Right renal pelvis (tissue), 4 donors: ENCODE measurements around the gene GNA12. TPM values are rescaled to one million over a fixed set of nuclear protein-coding genes. Genes with fewer than 3 reads are reported as not detected.
"Not testable (repeated sequence)": the region's sequence is repeated elsewhere in the genome, so short reads cannot be mapped to it uniquely, and the experiment has no call there.

Source experiments
- DNase-seq, 4 donors: peaks; one replicate each; pipeline ENCODE4 v3.0.0-alpha.2; 2013; ENCODE audit warnings: low read depth in 4 of 4, low spot score in 3 of 4, missing footprints in 1 of 4
- polyA plus RNA-seq, 4 donors: library from polyadenylated mRNA; unstranded; fragments of 120-200 nt; gene quantifications; one replicate each; pipeline ENCODE4 v1.2.1, GENCODE V29; 2013; ENCODE audit not compliant: insufficient read length in 4 of 4

GNA12 gene
- polyA plus RNA-seq, 4 donors, result 40.3 to 44.2 (median 42.4) TPM

DNA sequence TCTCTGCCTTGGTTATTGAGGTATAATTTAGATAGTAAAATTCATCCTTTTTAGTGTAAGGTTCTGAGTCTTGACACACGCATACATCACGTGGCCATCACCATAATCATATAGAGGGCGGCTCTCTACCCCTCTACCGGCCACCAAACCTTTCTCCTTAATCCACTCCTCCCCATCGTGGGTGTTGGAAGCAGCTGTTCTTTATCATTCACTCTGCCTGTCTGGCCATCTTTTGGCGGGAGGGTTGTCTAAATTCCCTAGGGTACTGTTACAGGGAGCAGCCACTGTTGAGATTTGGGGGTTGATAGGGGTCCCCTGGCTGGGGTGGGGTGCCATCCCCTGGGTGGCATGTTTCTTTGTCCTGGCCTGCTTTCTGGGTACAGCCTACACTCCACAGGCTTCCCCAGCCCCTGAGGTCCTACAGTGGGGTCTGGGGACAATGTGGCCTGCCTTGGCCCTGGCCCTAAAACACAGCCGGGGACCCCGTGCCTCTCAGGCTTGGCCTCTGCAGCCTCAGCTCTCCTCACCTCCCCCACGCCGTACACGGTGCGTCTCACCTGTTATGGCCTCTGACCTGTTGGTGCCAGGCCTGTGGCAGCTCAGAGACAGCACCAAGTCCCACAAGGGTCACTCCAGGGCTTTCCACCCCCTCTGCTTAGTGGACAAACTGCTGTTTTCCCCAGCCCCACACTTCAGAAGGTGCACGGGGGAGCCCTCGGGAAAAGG, 138.6 kb downstream of the GNA12 start:
- DNase-seq, result no peak

DNA sequence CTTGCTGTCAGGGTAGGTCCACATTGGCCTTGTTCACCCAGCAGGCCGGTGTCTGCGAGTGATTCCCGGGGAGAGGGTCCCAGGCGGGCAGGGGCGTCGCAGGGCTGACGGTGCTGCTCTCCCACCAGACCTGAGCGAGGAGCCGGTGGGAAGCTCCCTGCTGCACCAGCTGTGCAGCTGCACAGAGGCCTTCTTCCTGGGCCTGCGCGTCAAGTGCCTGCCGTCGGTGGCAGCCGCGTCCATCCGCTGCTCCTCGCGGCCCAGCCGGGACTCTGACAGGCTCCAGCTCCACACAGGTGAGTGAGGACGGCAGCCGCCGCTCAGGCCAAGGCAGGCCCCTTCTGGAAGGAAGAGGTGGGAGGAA, 141.5 kb downstream of the GNA12 start:
- no peak for DNase-seq

DNA sequence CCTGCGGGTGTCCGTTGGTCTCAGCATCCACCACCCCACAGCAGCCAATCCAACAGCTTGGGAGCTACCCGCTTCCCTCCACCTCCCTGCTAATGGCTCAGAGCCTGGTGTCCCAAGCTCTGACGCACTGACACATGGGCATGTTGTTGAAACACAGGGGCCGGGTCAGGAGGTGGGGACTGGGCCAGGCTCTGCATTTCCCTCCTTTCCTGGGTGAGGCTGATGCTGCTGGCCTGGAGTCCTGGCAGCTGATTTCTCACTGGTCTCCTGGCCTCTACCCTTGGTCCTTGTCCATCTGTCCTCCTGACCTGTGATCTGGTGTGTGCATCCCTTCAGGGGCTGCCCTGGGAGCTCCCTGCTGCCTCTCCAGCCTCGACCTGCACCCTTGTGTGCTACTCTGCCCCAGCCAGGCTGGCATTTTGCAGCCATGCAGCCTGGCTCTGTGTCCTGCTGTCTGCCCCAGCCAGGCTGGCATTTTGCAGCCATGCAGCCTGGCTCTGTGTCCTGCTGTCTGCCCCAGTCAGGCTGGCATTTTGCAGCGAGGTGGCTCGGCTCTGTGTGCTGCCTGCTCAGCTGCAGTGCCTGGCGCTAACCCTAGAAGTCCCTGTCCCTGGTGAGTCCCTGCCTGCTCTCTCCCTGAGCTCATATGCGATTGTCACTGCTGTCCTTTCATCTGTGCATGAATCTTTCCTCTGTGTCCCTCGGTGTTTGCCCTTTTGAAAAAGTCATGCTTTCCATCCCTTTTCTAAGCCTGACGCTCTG, 142.1 kb downstream of the GNA12 start:
- no peak for DNase-seq

DNA sequence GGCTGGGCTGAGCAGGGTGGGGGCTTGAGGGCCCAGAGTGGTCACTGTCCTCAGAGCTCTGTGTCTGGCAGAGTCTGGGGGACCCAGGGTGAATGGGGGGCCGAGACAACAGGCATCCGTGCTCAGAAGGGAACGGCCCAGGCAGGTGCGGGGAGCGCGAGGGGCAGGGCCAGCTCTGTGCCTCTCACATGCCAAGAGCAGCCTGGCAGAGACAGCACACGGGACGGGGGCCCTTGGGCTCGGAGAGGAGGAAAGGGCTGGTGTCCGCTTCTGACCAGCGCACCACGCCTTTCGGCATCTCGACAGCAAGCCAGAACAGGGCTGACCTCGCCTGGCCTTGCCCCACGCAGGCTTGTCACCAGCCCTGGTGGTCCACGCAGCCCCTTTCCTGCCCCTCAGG, 142.7 kb downstream of the GNA12 start:
- no peak for DNase-seq

DNA sequence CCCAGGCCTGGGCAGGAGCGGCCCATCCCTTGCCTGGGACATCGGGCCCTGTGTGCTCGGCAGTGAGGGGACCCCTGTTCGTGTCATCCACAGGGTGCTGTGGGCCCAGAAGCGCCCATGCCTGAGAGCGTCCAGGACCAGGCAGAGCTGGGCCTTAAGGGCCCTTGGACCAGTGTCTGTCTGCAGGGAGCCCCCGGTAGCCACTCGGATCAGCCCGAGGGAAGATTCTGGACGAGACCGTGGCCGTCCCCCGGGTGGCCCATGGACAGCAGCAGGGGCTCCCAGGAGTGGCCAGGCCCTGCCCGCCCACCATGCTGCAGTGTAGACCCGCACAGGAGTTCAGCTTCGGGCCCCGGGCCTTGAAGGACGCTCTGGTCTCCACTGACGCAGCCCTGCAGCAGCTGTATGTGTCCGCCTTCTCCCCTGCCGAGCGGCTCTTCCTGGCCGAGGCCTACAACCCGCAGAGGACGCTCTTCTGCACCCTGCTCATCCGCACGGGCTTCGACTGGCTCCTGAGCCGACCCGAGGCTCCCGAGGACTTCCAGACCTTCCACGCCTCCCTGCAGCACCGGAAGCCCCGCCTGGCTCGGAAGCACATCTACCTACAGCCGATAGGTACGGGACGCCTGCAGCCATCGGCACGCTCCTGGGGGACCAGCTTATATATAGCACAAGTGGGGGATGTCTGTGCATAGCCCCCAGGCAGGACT, 143.8 kb downstream of the GNA12 start:
- DNase-seq, result no peak

DNA sequence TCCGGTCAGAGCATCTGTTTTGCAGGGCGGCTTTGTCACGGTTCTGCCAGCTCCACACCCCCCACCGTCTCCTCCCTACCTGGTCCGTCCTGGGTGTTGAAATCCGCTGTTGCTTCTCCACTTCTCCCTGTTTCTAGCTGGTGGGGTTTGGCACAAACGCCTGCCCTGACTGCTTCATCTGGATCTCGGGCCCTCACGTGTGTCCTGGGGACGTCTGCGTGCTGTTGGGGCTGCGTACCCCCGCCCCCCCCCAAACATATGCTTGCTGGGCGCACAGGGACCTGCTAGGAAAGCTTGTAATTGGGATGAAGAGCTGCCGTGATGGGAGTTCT, 144.9 kb downstream of the GNA12 start:
- DNase-seq, result no peak

DNA sequence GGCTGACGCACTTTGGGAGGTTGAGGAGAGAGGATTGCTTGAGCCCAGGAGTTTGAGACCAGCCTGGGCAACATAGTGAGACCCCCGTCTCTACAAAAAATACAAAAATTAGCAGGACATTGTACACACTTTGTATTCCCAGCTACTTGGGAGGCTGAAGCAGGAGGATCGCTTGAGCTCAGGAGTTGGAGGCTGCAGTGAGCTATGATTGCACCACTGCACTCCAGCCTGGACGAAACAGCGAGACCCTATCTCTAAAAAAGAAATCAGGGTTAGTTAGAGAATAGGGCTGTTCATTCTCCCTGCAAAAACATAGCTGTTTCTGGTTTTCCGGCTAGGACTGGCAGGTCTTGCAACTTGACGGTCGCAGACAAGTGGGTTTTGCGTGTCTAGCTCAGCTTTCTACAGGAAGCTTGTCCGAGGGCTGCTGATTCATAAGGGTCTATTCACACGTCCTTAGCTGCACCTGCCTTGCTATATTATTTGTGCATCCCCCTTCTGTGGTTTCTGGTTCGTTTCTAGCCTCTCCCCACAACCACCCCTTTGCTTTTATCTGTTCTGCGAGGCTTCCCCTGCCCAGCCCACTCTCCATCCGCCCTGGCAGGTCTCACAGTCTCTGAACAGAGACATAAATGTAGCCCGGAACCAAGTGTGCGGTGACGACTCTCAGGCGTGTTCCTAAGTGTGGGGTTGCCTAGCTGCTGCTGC, 145.4 kb downstream of the GNA12 start:
- no peak for DNase-seq

DNA sequence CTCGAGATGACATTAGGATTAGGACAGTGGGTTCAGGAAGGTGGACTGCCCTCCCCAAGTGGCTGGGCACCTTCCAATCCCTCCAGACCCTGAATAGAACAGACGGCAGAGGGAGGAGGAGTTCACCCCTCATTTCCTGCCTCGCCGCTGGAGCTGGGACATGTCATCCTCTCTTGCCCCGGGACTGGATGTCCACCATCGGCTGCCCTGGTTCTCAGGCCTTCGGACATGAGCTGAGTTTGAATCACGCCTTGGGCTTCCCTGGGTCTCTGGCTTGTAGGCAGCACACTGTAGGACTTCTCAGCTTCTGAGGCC, 150.0 kb downstream of the GNA12 start:
- DNase-seq, result not testable (repeated sequence)

DNA sequence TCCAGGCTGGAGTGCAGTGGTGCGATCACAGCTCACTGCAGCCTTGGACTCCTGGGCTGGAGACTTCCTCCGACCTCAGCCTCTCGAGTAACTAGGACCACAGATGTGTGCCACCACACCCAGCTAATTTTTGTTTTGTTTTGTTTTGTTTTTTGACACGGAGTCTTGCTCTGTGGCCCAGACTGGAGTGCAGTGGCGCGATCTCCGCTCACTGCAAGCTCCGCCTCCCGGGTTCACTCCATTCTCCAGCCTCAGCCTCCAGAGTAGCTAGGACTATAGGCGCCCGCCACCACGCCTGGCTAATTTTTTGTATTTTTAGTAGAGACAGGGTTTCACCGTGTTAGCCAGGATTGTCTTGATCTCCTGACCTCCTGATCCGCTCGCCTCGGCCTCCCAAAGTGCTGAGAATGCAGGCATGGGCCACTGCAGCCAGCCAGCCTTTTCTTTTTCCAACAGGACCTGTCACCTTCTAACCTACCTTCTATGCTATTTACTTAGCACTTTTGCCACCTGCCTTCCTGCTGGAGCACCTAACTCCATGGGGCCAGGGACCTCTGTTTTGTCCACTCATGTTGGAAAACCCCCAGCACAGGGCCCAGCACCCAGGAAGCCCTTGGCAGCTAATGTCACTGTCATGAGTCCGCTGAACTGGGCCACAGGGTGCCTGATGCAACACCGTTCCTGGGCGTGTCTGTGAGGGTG, 150.5 kb downstream of the GNA12 start:
- DNase-seq, result not testable (repeated sequence)

DNA sequence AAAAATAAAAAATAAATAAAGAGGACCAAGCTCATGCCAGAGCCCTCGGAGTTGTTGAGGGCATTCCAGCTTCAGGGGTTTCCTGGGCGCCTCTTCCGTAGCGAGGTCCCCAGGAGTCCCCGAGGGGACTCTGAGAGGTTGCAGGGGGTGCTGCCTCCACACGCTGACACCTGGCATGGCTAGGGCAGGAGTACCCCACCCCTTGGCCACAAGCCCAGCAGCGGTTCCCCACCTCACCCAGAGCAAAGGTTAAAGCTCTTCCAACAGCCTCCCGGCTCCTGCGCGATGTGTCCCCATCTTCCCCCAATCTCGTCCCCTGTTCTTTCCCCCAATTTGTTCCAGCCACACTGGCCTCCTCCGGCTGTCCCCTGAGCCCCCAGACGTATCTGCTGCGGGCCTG, 151.6 kb downstream of the GNA12 start:
- no peak for DNase-seq

DNA sequence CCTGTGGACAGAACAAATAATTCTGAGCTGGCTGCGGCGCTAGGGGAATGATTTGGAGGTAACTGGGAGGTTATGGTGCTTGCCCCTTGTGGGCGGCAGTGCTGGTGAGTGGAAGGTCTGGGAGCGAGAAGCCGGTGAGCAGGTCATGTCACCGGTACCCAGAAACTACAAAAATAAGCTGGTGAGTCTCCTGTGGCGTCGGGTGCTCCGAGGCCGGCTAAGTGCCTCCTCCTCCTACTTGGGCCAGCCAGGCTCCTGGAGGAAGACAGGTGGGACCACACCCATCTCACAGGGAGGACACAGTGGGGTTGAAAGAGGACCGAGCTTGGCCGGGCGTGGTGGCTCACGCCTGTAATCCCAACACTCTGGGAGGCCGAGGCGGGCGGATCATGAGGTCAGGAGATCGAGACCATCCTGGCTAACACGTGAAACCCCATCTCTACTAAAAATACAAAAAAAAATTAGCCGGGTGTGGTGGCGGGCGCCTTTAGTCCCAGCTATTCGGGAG, 152.1 kb downstream of the GNA12 start:
- DNase-seq, result not testable (repeated sequence)

DNA sequence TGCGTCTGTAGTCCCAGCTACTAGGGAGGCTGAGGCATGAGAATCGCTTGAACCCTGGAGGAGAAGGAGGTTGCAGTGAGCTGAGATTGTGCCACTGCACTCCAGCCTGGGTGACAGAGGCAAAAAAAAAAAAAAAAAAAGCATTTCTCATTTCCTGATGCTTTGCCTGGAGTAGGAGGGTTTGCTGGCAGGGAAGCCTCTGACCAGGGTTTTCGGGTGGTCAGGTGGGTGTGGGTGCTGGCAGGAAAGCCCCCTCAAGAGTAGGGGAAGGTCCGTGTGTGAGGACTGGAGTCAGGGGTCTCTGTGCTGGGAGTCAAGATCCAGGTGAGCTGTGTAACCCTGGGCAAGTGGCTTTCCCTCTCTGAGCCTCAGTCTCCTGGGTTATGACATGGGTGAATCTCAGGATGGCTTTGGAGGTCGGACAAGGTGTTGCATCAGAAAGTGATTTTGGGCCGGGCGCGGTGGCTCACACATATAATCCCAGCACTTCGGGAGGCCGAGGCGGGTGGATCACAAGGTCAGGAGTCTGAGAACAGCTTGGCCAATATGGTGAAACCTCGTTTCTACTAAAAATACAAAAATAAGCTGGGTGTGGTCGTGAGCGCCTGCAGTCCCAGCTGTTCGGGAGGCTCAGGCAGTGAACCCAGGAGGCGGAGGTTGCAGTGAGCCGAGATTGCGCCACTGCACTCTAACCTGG, 152.9 kb downstream of the GNA12 start:
- DNase-seq, result no peak

DNA sequence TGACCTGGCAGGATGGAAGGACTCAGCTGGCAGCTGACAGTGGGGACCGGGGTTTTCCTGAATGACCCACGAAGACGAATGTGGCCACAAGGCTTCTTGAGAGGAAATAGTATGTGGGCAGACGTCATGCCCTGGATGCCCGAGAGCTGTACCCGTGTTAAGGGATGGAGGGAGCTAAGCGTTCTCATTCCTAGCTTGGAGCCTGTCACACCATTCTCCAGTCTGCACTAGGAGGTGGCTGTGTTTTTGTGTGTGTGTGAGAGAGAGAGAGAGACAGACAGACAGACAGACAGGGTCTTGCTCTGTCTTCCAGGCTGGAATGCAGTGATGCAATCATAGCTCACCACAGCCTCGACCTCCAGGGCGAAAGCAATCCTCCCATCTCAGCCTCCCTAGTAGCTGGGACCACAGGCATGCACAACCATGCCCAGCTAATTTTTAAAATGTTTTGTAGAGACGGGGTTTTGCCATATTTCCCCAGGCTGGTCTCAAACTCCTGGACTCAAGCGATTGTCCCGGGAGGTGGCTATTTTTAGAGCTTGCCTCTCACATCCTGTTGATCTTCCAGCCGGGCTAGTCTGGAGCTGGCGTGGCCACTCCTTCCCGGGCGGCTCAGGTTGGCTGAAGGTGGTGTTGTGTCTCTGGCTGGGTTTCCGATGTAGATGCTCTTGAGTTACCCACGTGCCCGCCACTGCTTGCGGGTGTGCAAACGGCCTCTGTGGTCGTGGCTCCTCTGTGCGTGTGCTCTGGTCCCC, 154.0 kb downstream of the GNA12 start:
- DNase-seq, result no peak

DNA sequence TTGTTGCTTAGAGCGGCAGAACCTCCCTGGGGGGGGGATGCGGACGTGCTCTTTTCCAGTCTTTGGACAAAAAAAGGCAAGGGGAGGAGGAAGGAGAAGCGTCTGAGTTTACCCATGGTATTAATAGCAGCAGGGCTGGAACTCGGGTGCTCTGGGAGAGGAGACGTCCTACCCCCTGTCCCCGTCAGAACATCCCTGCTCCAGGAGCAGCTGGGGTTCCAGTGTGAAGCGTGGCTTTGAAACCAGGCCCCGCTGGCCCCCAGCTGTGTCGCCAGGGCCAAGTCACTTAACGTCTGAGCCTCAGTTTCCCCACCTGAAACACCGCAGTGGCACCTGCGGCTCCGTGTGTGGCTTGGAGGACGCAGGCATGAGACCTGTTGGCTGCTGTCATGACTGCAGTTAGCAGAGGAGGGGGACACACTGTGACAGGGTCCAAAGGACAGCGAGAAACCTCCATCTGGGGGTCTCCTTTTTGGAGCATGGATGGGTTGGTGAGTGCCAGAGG, 154.7 kb downstream of the GNA12 start:
- DNase-seq, result no peak

DNA sequence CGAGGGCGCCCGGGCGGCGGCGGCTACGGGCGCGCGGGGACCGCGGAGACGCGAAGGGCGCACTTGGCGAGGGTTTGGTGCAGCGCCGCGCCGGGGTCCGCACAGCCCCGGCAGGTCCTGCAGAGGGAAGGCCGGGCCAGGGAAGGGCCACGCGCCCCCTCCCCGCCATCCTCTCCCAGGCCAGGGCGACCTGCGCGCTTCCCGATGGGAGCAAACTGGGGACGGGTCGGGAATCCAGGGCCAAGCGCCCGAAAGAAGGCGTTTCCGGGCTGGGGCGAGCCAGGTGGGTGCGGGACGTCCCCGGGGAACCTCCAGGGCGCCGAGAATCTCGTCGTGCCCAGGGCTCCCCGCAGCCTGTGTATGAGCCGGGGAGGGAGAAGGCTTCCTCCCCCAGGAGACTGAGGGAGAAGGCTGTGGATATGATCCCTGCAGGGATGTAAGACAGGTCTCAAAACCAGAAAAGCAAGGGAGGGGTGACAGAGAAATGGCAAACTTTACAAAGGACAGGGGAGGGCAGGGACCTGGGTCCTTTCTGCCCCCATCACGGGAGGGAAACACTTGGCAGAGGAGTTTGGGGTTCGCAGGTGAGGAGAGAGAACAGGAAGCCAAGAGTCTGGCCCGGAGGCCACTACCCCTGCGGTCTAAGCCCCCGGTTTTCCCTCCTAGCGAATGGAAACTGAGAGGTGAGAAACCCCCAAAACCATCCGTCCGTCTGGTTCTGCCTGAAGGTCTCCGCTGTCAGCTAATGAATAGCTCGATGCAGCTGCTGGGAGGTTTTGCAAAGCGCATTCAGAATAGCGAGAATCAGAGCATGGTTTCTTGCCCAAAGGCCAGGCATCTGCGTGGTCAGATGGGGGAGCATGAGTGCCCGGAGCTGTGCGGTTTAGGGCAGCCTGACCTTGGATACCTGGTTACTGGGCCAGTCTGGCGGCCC, 155.4 kb downstream of the GNA12 start:
- no peak for DNase-seq

DNA sequence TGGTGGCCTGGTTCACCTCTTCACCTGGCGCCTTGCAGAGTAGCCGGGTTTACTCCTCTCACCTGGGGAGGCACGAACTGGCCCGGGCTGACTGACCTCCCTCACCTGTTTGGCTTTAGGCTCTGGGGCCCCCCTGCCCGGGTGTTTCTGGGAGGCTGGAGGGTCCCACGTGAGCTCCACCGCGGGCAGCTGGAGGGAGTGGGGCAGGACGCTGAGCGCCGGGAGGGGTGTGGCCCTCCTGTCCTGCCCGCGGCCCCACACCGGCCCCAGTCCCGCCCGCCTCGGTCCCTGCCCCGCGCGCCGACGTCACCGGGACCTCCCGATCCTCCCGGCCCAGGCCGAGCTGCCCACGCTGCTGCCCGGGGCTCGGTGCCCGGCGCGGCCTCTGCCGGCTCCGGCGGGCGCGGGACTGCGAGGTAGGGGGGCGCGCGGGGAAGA, 156.2 kb downstream of the GNA12 start, which contains the start of gene AMZ1:
AMZ1 (plus strand) TSS at position 322 of the 438 bp plus-strand sequence. CDS start 12,250 bp downstream, outside the sequence.
- DNase-seq, result no peak

DNA sequence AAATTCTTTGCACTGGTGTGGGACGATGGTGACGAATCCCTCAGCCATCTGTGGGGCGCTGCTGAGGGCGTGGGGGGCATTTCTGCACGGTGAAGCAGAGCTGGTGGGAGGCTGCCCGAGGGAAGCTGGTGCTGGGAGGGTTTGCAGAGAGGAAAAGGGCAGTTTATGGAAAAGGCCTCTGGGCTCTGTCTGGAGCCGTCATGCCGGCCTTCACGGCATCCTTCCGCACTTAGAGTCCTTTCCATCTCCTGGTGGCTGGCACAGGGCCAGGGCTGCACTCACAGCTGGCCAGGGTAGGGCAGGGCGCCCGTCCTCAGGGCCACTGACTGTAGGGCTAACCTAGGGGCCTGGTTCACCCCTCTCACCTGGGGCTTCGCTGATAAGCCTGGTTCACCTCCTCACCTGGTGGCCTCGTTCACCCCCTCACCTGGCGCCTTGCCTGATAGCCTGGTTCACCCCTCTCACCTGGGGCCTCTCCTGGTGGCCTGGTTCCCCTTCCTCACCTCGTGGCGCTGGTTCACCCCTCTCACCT, 156.7 kb downstream of the GNA12 start:
- DNase-seq, result no peak
